ENCODE results near the gene WRAP53. TPM values are rescaled to one million over a fixed set of nuclear protein-coding genes. Genes with fewer than 3 reads are reported as not detected.

The WRAP53 gene
- total and polyA plus RNA-seq, 9 donors: 1.1 to 10.1 (median 6.1) TPM

DNA sequence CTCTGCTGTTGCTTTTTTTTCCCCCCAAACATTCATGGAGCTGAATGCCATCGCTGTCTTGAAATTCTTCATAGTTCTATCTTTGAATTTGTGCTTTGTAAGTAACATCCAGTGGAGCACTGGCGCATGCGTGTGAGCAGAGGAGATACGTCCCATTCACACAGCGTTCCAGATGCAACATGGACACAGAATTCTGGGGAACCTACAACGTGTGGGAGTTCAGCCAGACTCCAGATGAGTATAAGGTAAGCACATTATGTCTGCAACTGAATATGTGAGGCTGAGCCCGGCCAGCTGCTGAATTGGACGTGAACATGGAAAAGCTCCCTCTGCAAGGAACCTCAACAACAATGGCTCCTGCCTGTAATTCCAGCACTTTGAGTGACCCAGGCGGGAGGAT lies 41.8 kb upstream of the WRAP53 start:
- 11 to 18% (median 12%) methylated on average over 8 to 9 of the region's 9 CpGs for WGBS, 3 donors
- TF ChIP-seq EP300 (IDR thresholded peaks at IDR 0.05): no peak
- TF ChIP-seq, protein P1, sequence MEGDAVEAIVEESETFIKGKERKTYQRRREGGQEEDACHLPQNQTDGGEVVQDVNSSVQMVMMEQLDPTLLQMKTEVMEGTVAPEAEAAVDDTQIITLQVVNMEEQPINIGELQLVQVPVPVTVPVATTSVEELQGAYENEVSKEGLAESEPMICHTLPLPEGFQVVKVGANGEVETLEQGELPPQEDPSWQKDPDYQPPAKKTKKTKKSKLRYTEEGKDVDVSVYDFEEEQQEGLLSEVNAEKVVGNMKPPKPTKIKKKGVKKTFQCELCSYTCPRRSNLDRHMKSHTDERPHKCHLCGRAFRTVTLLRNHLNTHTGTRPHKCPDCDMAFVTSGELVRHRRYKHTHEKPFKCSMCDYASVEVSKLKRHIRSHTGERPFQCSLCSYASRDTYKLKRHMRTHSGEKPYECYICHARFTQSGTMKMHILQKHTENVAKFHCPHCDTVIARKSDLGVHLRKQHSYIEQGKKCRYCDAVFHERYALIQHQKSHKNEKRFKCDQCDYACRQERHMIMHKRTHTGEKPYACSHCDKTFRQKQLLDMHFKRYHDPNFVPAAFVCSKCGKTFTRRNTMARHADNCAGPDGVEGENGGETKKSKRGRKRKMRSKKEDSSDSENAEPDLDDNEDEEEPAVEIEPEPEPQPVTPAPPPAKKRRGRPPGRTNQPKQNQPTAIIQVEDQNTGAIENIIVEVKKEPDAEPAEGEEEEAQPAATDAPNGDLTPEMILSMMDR (IDR thresholded peaks at IDR 0.05): no peak
- TF ChIP-seq POLR2A (IDR thresholded peaks at IDR 0.05): no peak
- DNase-seq: no peak
- H3K27ac ChIP-seq: no peak overlapping the region
- H3K27me3 ChIP-seq: no peaks in the 10 kb centered on the region
- peaks cover 4% of the 10 kb centered on the region for H3K4me1 ChIP-seq (ENCODE audit: insufficient read depth)
- H3K36me3 ChIP-seq: no peaks in the 10 kb centered on the region
- no peak overlapping the region for H3K4me3 ChIP-seq
- intact Hi-C loops (cut with DNase I): no loop called here
- H3K9me3 ChIP-seq: no peaks in the 10 kb centered on the region

DNA sequence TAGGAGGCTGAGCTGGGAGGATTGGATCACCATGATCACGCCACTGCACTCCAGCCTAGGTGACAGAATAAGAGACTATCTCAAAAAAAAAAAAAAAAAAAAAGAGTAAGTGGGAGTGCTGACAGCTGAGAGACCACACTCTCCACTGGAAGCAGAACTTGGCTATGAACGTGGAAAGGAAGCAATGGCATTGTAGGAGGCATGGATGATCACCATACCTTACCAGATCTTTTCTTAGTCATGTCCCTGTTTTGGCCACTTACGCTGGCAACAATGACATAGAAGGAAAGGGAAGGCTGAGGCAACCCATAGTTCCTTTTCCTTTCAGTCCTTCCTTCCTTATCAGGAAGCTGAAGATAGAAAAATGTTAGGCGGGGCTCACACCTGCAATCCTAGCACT lies 41.3 kb upstream of the WRAP53 start:
- H3K36me3 ChIP-seq: no peaks in the 10 kb centered on the region
- no peak for DNase-seq
- TF ChIP-seq, protein P1 (IDR thresholded peaks at IDR 0.05): no peak
- TF ChIP-seq EP300 (IDR thresholded peaks at IDR 0.05): no peak
- TF ChIP-seq POLR2A (IDR thresholded peaks at IDR 0.05): no peak
- H3K27ac ChIP-seq: no peak overlapping the region
- H3K27me3 ChIP-seq: no peaks in the 10 kb centered on the region
- no peak overlapping the region for H3K4me3 ChIP-seq
- H3K4me1 ChIP-seq (ENCODE audit: insufficient read depth): peaks cover 4% of the 10 kb centered on the region
- 63 to 73% (median 69%) methylated on average over 4 of the region's 4 CpGs for WGBS, 3 donors
- H3K9me3 ChIP-seq: no peaks in the 10 kb centered on the region
- intact Hi-C loops (cut with DNase I): no loop called here

DNA sequence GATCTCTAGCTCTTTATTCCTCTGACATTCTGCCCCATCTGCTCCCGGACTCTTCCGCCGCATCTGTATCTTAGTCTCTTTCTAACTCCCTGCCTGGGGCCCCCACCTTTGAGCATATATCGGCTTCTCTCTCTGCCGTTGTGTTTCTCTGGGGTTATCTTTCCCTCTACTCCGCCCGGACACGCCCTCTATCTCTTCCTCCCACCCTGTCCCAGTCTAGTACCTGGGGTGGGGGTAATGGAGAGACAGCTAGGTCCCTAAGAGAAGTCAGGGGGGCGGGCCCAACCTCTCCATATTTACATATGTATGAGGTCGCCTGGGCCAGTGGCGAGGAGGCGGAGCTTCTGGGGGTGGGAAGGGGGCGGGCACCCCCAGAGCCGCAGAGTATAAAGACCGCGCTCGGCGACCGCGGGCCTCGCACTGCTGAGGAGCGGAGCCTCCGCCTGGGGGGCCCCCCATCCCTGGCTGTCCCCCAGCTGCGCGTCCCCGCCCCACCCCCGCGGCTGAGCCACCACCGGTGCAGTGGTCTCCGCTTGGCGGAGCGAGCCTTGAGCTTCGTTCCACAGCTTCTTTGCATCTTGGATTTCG lies 37.7 kb upstream of the WRAP53 start, which contains the start of gene ATP1B2:
Gene ATP1B2 (plus strand): TSS at position 418 of the 588 bp plus-strand sequence. CDS start 593 bp downstream, outside the sequence.
- Histone ChIP-seq H3K4me3 (peak within 1 kb of the TSS; percentile 44), H3K4me1 (ENCODE audit: insufficient read depth) (peaks cover 6% of the 10 kb centered on the region), H3K27me3 (no peaks in the 10 kb centered on the region), H3K27ac (peak within 1 kb of the TSS; percentile 86), H3K36me3 (no peaks in the 10 kb centered on the region), H3K9me3 (no peaks in the 10 kb centered on the region)
- intact Hi-C loops (cut with DNase I): loop anchor here in 2 of 4 donors (5.0 kb wide), 1 partner anchor 37 kb away; the partner anchor contains the start of genes TP53 (in 2 of the 2) and WRAP53 (in 2 of the 2)
- WGBS, 3 donors: 1 to 2% (median 1%) methylated on average over 26 to 34 of the region's 34 CpGs
- TF ChIP-seq POLR2A (IDR thresholded peaks at IDR 0.05): no peak
- TF ChIP-seq, protein P1 (IDR thresholded peaks at IDR 0.05): no peak
- TF ChIP-seq EP300 (IDR thresholded peaks at IDR 0.05): no peak
- DNase-seq: peak; percentile 79 to 90 (median 85)

DNA sequence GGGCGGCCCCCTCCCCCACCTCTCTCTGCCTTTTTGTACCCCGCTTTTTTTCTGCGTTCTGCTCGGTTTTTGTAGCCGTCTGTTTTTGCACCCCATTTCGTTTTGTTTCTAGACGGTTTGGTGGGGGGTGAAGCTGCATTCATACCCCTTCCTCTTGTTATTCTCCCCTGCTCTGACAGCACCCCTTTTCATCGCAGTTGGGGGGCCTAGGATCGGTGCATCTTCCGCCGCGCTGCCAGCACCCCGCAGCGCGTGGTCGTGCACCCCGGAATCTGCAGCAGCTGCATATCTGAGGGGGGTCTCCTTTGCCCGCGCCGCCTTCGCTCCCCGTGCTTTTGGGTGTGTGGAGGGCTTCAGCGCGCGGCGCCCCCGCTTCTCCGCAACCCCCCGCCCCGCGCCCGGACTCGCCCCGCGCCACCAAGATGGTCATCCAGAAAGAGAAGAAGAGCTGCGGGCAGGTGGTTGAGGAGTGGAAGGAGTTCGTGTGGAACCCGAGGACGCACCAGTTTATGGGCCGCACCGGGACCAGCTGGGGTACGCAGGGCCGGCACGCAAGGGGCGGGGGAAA lies 37.1 kb upstream of the WRAP53 start:
- Histone ChIP-seq H3K36me3 (no peaks in the 10 kb centered on the region), H3K4me3 (peak overlapping the region; percentile 44), H3K9me3 (no peaks in the 10 kb centered on the region), H3K4me1 (ENCODE audit: insufficient read depth) (peaks cover 6% of the 10 kb centered on the region), H3K27ac (peak overlapping the region; percentile 86), H3K27me3 (no peaks in the 10 kb centered on the region)
- TF ChIP-seq, protein P1 (IDR thresholded peaks at IDR 0.05): no peak
- TF ChIP-seq EP300 (IDR thresholded peaks at IDR 0.05) (no peak), POLR2A (IDR thresholded peaks at IDR 0.05) (no peak)
- DNase-seq: no peak
- intact Hi-C loops (cut with DNase I): loop anchor here in 2 of 4 donors (5.0 kb wide), 1 partner anchor 36 kb away; the partner anchor contains the start of genes TP53 (in 2 of the 2) and WRAP53 (in 2 of the 2)
- WGBS, 3 donors: 0% methylated on average over 32 to 45 of the region's 45 CpGs
